DOHH2 (cell line): ENCODE data around the gene GPR26.

Experiments
- H3F3A ChIP-seq: fragments of 200-600 bp; sonication (generic), shearing (Covaris generic); 2 replicates; pipeline ENCODE4 v1.6.0; 2016; ENCODE audit warnings: antibody characterized with exemption, mild to moderate bottlenecking; ENCODE audit not compliant: control insufficient read depth, insufficient read depth
- H3K27ac ChIP-seq: fragments of 200-600 bp; sonication (generic); 2 replicates; pipeline ENCODE4 v1.5.1; 2014; ENCODE audit warnings: low read depth, mild to moderate bottlenecking, low read length, moderate library complexity
- H3K27me3 ChIP-seq: fragments of 200-600 bp; sonication (generic); 2 replicates; pipeline ENCODE4 v1.6.1; 2014; ENCODE audit warnings: mild to moderate bottlenecking, low read length, mixed read lengths; ENCODE audit not compliant: control insufficient read depth
- H3K36me3 ChIP-seq: fragments of 200-600 bp; sonication (generic); 2 replicates; pipeline ENCODE4 v1.6.1; 2014; ENCODE audit warnings: mild to moderate bottlenecking, low read length, moderate library complexity, mixed read lengths; ENCODE audit not compliant: control insufficient read depth
- H3K4me1 ChIP-seq: fragments of 200-600 bp; sonication (generic); 2 replicates; pipeline ENCODE4 v1.6.1; 2014; ENCODE audit warnings: mild to moderate bottlenecking, low read length, mixed read lengths; ENCODE audit not compliant: control insufficient read depth
- H3K4me2 ChIP-seq: fragments of 200-600 bp; sonication (generic); 2 replicates; pipeline ENCODE4 v1.6.0; 2014; ENCODE audit warnings: mild to moderate bottlenecking, low read length, moderate library complexity
- H3K4me3 ChIP-seq: fragments of 200-600 bp; sonication (generic); 2 replicates; pipeline ENCODE4 v1.5.1; 2014; ENCODE audit warnings: mild to moderate bottlenecking, low read length, mixed read lengths
- H3K79me2 ChIP-seq: fragments of 200-600 bp; sonication (generic); 2 replicates; pipeline ENCODE4 v1.6.1; 2014; ENCODE audit warnings: mild to moderate bottlenecking, low read length, mixed read lengths; ENCODE audit not compliant: control insufficient read depth
- H3K9me2 ChIP-seq: fragments of 200-600 bp; sonication (generic); replicated peaks from 2 replicates; pipeline ENCODE4 v1.6.1; 2014; ENCODE audit warnings: mild to moderate bottlenecking, low read length, mixed read lengths; ENCODE audit not compliant: control insufficient read depth
- H3K9me3 ChIP-seq: fragments of 200-600 bp; sonication (generic); 2 replicates; pipeline ENCODE4 v1.6.1; 2014; ENCODE audit warnings: antibody characterized with exemption, low read length, mixed read lengths; ENCODE audit not compliant: control insufficient read depth, insufficient read depth
- H4K20me1 ChIP-seq: fragments of 200-600 bp; sonication (generic); 2 replicates; pipeline ENCODE4 v1.6.0; 2014; ENCODE audit warnings: low read depth, mild to moderate bottlenecking, antibody characterized with exemption, low read length, moderate library complexity; ENCODE audit not compliant: control insufficient read depth, insufficient read depth
- CTCF ChIP-seq: fragments of 200-600 bp; sonication (generic); IDR thresholded peaks from one replicate; pipeline ENCODE4 v1.5.1; 2014; ENCODE audit warnings: antibody characterized with exemption, mild to moderate bottlenecking, low read depth, low read length; ENCODE audit not compliant: poor library complexity, severe bottlenecking
- EZH2phosphoT487 ChIP-seq: fragments of 200-600 bp; sonication (generic); IDR thresholded peaks from 2 replicates; pipeline ENCODE4 v1.6.1; 2017; ENCODE audit warnings: borderline replicate concordance, mild to moderate bottlenecking, antibody characterized with exemption, low read length, moderate library complexity, mixed read lengths

Gene GPR26

GRCh38 chr10:123645016-123645415, 21.1 kb upstream of the GPR26 start:
- no peaks in the 10 kb centered on the region for H4K20me1 ChIP-seq
- no peak overlapping the region for H3K27ac ChIP-seq
- H3K79me2 ChIP-seq = no peaks in the 10 kb centered on the region
- H3K9me3 ChIP-seq = no peaks in the 10 kb centered on the region
- no peak for TF ChIP-seq EZH2phosphoT487
- 0 out of 2 replicates have a peak, but pooled peaks cover 4% of the 10 kb centered on the region for H3K27me3 ChIP-seq
- H3K9me2 ChIP-seq = no peaks in the 10 kb centered on the region
- H3F3A ChIP-seq = no peaks in the 10 kb centered on the region
- no peaks in the 10 kb centered on the region for H3K36me3 ChIP-seq
- no peak overlapping the region for H3K4me3 ChIP-seq
- no peaks in the 10 kb centered on the region for H3K4me1 ChIP-seq
- H3K4me2 ChIP-seq = no peak overlapping the region

- H3K9me3 ChIP-seq = no peaks in the 10 kb centered on the region
- no peaks in the 10 kb centered on the region for H3F3A ChIP-seq
- TF ChIP-seq CTCF (no peak), EZH2phosphoT487 (no peak)
- no peak overlapping the region for H3K4me2 ChIP-seq
- no peaks in the 10 kb centered on the region for H3K79me2 ChIP-seq
- no peaks in the 10 kb centered on the region for H3K4me1 ChIP-seq
- H3K27ac ChIP-seq = no peak overlapping the region
- no peaks in the 10 kb centered on the region for H3K27me3 ChIP-seq
- H3K4me3 ChIP-seq = no peak overlapping the region
- H4K20me1 ChIP-seq = no peaks in the 10 kb centered on the region
- no peaks in the 10 kb centered on the region for H3K9me2 ChIP-seq
- H3K36me3 ChIP-seq = no peaks in the 10 kb centered on the region
Measured at GRCh38 chr10:123645615-123646014, 20.5 kb upstream of the GPR26 start.

- Histone ChIP-seq H3K36me3 (no peaks in the 10 kb centered on the region), H3K4me3 (no peak overlapping the region), H3K79me2 (no peaks in the 10 kb centered on the region), H3K4me1 (no peaks in the 10 kb centered on the region), H3K9me2 (no peaks in the 10 kb centered on the region), H3K27me3 (no peaks in the 10 kb centered on the region), H3K4me2 (no peak overlapping the region), H3F3A (no peaks in the 10 kb centered on the region), H4K20me1 (no peaks in the 10 kb centered on the region), H3K27ac (no peak overlapping the region), H3K9me3 (no peaks in the 10 kb centered on the region)
- TF ChIP-seq EZH2phosphoT487 = no peak
- TF ChIP-seq CTCF = no peak
Measured at GRCh38 chr10:123648595-123648994, 17.6 kb upstream of the GPR26 start.

GRCh38 chr10:123649676-123650075, 16.5 kb upstream of the GPR26 start:
- no peaks in the 10 kb centered on the region for H3K79me2 ChIP-seq
- no peaks in the 10 kb centered on the region for H3K9me2 ChIP-seq
- no peaks in the 10 kb centered on the region for H3K27me3 ChIP-seq
- no peak overlapping the region for H3K4me3 ChIP-seq
- H3F3A ChIP-seq = no peaks in the 10 kb centered on the region
- no peaks in the 10 kb centered on the region for H3K9me3 ChIP-seq
- H3K36me3 ChIP-seq = no peaks in the 10 kb centered on the region
- H4K20me1 ChIP-seq = no peaks in the 10 kb centered on the region
- no peaks in the 10 kb centered on the region for H3K4me1 ChIP-seq
- H3K27ac ChIP-seq = no peak overlapping the region
- H3K4me2 ChIP-seq = no peak overlapping the region
- TF ChIP-seq EZH2phosphoT487 (no peak), CTCF (no peak)
